ENCODE results near the gene COX6A2.
"Not testable (repeated sequence)": the region's sequence is repeated elsewhere in the genome, so short reads cannot be mapped to it uniquely, and the experiment has no call there.

COX6A2 gene

GRCh38 chr16:31461201-31461920 lies 33.2 kb upstream of the COX6A2 start:
- DNase-seq: no peak

GRCh38 chr16:31460582-31461002 lies 32.4 kb upstream of the COX6A2 start:
- no peak for DNase-seq

- peak; percentile 95 for DNase-seq
Observed at GRCh38 chr16:31459687-31460581, 31.8 kb upstream of the COX6A2 start.

- DNase-seq: peak; percentile 87
Observed at GRCh38 chr16:31458844-31459686, 30.9 kb upstream of the COX6A2 start, which contains the start of gene ARMC5. Gene ARMC5 (plus strand): TSS chr16:31459501. CDS start chr16:31459525, 24 bp downstream.

GRCh38 chr16:31458073-31458843 lies 30.1 kb upstream of the COX6A2 start:
- no peak for DNase-seq

- DNase-seq: no peak
Observed at GRCh38 chr16:31456988-31457360, 28.8 kb upstream of the COX6A2 start.

GRCh38 chr16:31455601-31456314 lies 27.6 kb upstream of the COX6A2 start:
- no peak for DNase-seq

GRCh38 chr16:31453255-31454204 lies 25.4 kb upstream of the COX6A2 start:
- DNase-seq: no peak

GRCh38 chr16:31452631-31453106 lies 24.5 kb upstream of the COX6A2 start:
- DNase-seq: no peak

GRCh38 chr16:31451681-31452351 lies 23.7 kb upstream of the COX6A2 start:
- no peak for DNase-seq

GRCh38 chr16:31451201-31451600 lies 23.0 kb upstream of the COX6A2 start:
- DNase-seq: no peak

GRCh38 chr16:31445931-31446330 lies 17.8 kb upstream of the COX6A2 start:
- not testable (repeated sequence) for DNase-seq

GRCh38 chr16:31441956-31442355 lies 13.8 kb upstream of the COX6A2 start:
- DNase-seq: no peak

- no peak for DNase-seq
Observed at GRCh38 chr16:31440516-31441184, 12.5 kb upstream of the COX6A2 start.

- no peak for DNase-seq
Observed at GRCh38 chr16:31439519-31439918, 11.4 kb upstream of the COX6A2 start.

GRCh38 chr16:31439023-31439422 lies 10.9 kb upstream of the COX6A2 start:
- not testable (repeated sequence) for DNase-seq

- no peak for DNase-seq
Observed at GRCh38 chr16:31438414-31438813, 10.3 kb upstream of the COX6A2 start.

GRCh38 chr16:31436221-31437045 lies 8.3 kb upstream of the COX6A2 start:
- no peak for DNase-seq
